Muscle layer of colon (tissue), 2 donors: ENCODE data around the gene SPDYC.

Experiments
- H3K27ac ChIP-seq: one replicate; pipeline ENCODE4 v1.7.0; 2013; ENCODE audit warnings: low read depth, mild to moderate bottlenecking, low read length, moderate library complexity
- H3K27me3 ChIP-seq, 2 donors: one replicate each; pipeline ENCODE4 v1.7.0; 2013; ENCODE audit warnings: low read length in 2 of 2, mild to moderate bottlenecking in 2 of 2; ENCODE audit not compliant: insufficient read depth in 2 of 2, control insufficient read depth in 1 of 2
- H3K36me3 ChIP-seq: one replicate; pipeline ENCODE4 v1.7.0; 2013; ENCODE audit warnings: mild to moderate bottlenecking, low read length; ENCODE audit not compliant: insufficient read depth
- H3K4me1 ChIP-seq: one replicate; pipeline ENCODE4 v1.7.0; 2013; ENCODE audit warnings: mild to moderate bottlenecking, low read length; ENCODE audit not compliant: insufficient read depth
- H3K4me3 ChIP-seq, 2 donors: one replicate each; pipeline ENCODE4 v1.7.0; 2013; ENCODE audit warnings: low read length in 2 of 2, low read depth in 1 of 2, mild to moderate bottlenecking in 1 of 2, moderate library complexity in 1 of 2
- H3K9ac ChIP-seq: one replicate; pipeline ENCODE4 v1.7.0; 2013; ENCODE audit warnings: low read length
- H3K9me3 ChIP-seq: one replicate; pipeline ENCODE4 v1.7.0; 2013; ENCODE audit warnings: mild to moderate bottlenecking, low read length
- donor health status: abdominal sarcoma.
- donor health status: Adenocarcinoma of cecum.

Gene SPDYC

GRCh38 chr11:65182258-65183170 lies 12.5 kb downstream of the SPDYC start:
- H3K36me3 ChIP-seq, result peaks cover 19% of the 10 kb centered on the region

GRCh38 chr11:65183201-65183891 lies 13.3 kb downstream of the SPDYC start:
- H3K27ac ChIP-seq, result no peak overlapping the region
- no peak overlapping the region for H3K4me3 ChIP-seq

More at GRCh38 chr11:65182258-65183170, 12.5 kb downstream of the SPDYC start:
- Histone ChIP-seq H3K27ac (peak overlapping the region; percentile 83), H3K4me3 (peak overlapping the region; percentile 74 to 95), H3K9ac (peak overlapping the region; percentile 84), H3K4me1 (peaks cover 26% of the 10 kb centered on the region), H3K9me3 (no peaks in the 10 kb centered on the region), H3K27me3 (no peaks in the 10 kb centered on the region)

GRCh38 chr11:65184146-65184545 lies 14.1 kb downstream of the SPDYC start:
- no peaks in the 10 kb centered on the region for H3K27me3 ChIP-seq
- no peaks in the 10 kb centered on the region for H3K9me3 ChIP-seq
- H3K4me3 ChIP-seq, result no peak overlapping the region
- H3K36me3 ChIP-seq, result peaks cover 20% of the 10 kb centered on the region
- peaks cover 26% of the 10 kb centered on the region for H3K4me1 ChIP-seq
- H3K9ac ChIP-seq, result no peak overlapping the region
- no peak overlapping the region for H3K27ac ChIP-seq

More at GRCh38 chr11:65183201-65183891, 13.3 kb downstream of the SPDYC start:
- Histone ChIP-seq H3K4me1 (peaks cover 26% of the 10 kb centered on the region), H3K9ac (no peak overlapping the region), H3K27me3 (no peaks in the 10 kb centered on the region), H3K36me3 (peaks cover 19% of the 10 kb centered on the region), H3K9me3 (no peaks in the 10 kb centered on the region)

GRCh38 chr11:65185171-65185570 lies 15.1 kb downstream of the SPDYC start:
- H3K36me3 ChIP-seq, result peaks cover 30% of the 10 kb centered on the region
- H3K4me1 ChIP-seq, result peaks cover 23% of the 10 kb centered on the region

GRCh38 chr11:65185869-65186341 lies 15.9 kb downstream of the SPDYC start:
- no peaks in the 10 kb centered on the region for H3K27me3 ChIP-seq
- H3K36me3 ChIP-seq, result peaks cover 33% of the 10 kb centered on the region
- H3K4me1 ChIP-seq, result peaks cover 16% of the 10 kb centered on the region
- H3K27ac ChIP-seq, result no peak overlapping the region
- H3K9me3 ChIP-seq, result no peaks in the 10 kb centered on the region
- no peak overlapping the region for H3K9ac ChIP-seq
- no peak overlapping the region for H3K4me3 ChIP-seq

More at GRCh38 chr11:65185171-65185570, 15.1 kb downstream of the SPDYC start:
- no peak overlapping the region for H3K27ac ChIP-seq
- H3K27me3 ChIP-seq, result no peaks in the 10 kb centered on the region
- H3K4me3 ChIP-seq, result no peak overlapping the region
- no peak overlapping the region for H3K9ac ChIP-seq
- H3K9me3 ChIP-seq, result no peaks in the 10 kb centered on the region

GRCh38 chr11:65186701-65187100 lies 16.7 kb downstream of the SPDYC start:
- Histone ChIP-seq H3K9me3 (no peaks in the 10 kb centered on the region), H3K4me3 (no peak overlapping the region), H3K4me1 (peaks cover 16% of the 10 kb centered on the region), H3K27ac (no peak overlapping the region), H3K9ac (no peak overlapping the region), H3K27me3 (no peaks in the 10 kb centered on the region), H3K36me3 (peaks cover 33% of the 10 kb centered on the region)

GRCh38 chr11:65187146-65187675 lies 17.2 kb downstream of the SPDYC start:
- H3K4me3 ChIP-seq, result no peak overlapping the region
- peaks cover 34% of the 10 kb centered on the region for H3K36me3 ChIP-seq
- peaks cover 16% of the 10 kb centered on the region for H3K4me1 ChIP-seq
- H3K9me3 ChIP-seq, result no peaks in the 10 kb centered on the region
- no peak overlapping the region for H3K9ac ChIP-seq
- no peak overlapping the region for H3K27ac ChIP-seq
- H3K27me3 ChIP-seq, result no peaks in the 10 kb centered on the region

- peaks cover 38% of the 10 kb centered on the region for H3K36me3 ChIP-seq
- no peak overlapping the region for H3K4me3 ChIP-seq
- no peaks in the 10 kb centered on the region for H3K27me3 ChIP-seq
- H3K9ac ChIP-seq, result no peak overlapping the region
- H3K9me3 ChIP-seq, result no peaks in the 10 kb centered on the region
- H3K27ac ChIP-seq, result no peak overlapping the region
- H3K4me1 ChIP-seq, result peaks cover 11% of the 10 kb centered on the region
Observed at GRCh38 chr11:65187971-65188461, 18.0 kb downstream of the SPDYC start.

GRCh38 chr11:65188486-65188885 lies 18.5 kb downstream of the SPDYC start:
- H3K27ac ChIP-seq, result no peak overlapping the region
- H3K9ac ChIP-seq, result no peak overlapping the region
- H3K9me3 ChIP-seq, result no peaks in the 10 kb centered on the region
- no peaks in the 10 kb centered on the region for H3K27me3 ChIP-seq
- H3K36me3 ChIP-seq, result peaks cover 37% of the 10 kb centered on the region
- H3K4me1 ChIP-seq, result peaks cover 6% of the 10 kb centered on the region
- H3K4me3 ChIP-seq, result no peak overlapping the region

- Histone ChIP-seq H3K27me3 (no peaks in the 10 kb centered on the region), H3K27ac (no peak overlapping the region), H3K9ac (no peak overlapping the region), H3K4me1 (no peaks in the 10 kb centered on the region), H3K4me3 (no peak overlapping the region), H3K36me3 (peaks cover 32% of the 10 kb centered on the region), H3K9me3 (no peaks in the 10 kb centered on the region)
Observed at GRCh38 chr11:65189191-65189590, 19.2 kb downstream of the SPDYC start.

- peaks cover 31% of the 10 kb centered on the region for H3K36me3 ChIP-seq
- no peak overlapping the region for H3K27ac ChIP-seq
- no peaks in the 10 kb centered on the region for H3K4me1 ChIP-seq
- H3K9ac ChIP-seq, result no peak overlapping the region
- no peaks in the 10 kb centered on the region for H3K27me3 ChIP-seq
- H3K4me3 ChIP-seq, result no peak overlapping the region
- no peaks in the 10 kb centered on the region for H3K9me3 ChIP-seq
Observed at GRCh38 chr11:65194564-65194963, 24.5 kb downstream of the SPDYC start.
